ENCODE results near the gene ATP5PD.

The ATP5PD gene

DNA sequence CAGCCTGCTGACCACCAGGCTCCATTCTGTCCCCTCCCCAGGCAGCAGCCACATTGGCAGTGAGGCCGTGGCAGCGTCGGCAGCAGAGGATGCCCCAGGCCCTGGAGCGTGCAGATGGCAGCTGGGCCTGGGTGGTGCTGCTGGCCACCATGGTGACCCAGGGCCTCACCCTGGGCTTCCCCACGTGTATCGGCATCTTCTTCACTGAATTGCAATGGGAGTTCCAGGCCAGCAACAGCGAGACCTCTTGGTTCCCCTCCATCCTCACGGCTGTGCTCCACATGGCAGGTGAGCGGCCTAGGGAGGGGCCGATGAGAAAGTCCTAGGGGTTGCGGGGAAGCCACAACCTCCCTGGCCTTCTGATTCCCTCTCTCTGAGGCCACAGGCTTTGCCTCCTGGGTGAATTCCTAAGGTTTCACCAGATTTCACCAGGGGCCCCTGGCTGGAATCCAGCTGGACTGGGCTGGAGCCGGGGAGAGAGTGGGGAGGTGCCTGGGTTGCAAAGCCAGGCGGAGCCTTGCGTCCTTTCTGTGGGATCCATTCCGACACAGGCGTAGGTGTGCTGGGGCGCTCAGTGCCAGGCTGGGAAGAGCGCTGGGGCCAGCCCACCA lies 46.9 kb upstream of the ATP5PD start:
- Histone ChIP-seq H3K9ac (ENCODE audit: low read depth, low read length) (no peak overlapping the region), H3K79me2 (ENCODE audit: insufficient read depth, low read length) (no peaks in the 10 kb centered on the region), H3K4me2 (ENCODE audit: insufficient read depth, low read length) (no peak overlapping the region), H2AFZ (ENCODE audit: low read depth, low read length) (no peak overlapping the region), H3K4me1 (ENCODE audit: insufficient read depth, low read length) (peaks cover 6% of the 10 kb centered on the region), H3K9me3 (ENCODE audit: insufficient read depth, low read length, severe bottlenecking) (no peaks in the 10 kb centered on the region), H3K36me3 (ENCODE audit: insufficient read depth, low read length) (no peaks in the 10 kb centered on the region), H3K4me3 (ENCODE audit: low read depth in 1 of 2, low read length in 2 of 2) (no peak overlapping the region), H3K27ac (ENCODE audit: low read length) (no peak overlapping the region), H4K20me1 (ENCODE audit: insufficient read depth, low read length) (no peaks in the 10 kb centered on the region), H3K27me3 (ENCODE audit: insufficient read depth, low read length, poor library complexity) (no peaks in the 10 kb centered on the region)
- DNase-seq: no peak
- TF ChIP-seq EZH2 (IDR thresholded peaks at IDR 0.05; ENCODE audit: borderline replicate concordance, low read depth, low read length, severe bottlenecking): no peak
- TF ChIP-seq, protein P1, sequence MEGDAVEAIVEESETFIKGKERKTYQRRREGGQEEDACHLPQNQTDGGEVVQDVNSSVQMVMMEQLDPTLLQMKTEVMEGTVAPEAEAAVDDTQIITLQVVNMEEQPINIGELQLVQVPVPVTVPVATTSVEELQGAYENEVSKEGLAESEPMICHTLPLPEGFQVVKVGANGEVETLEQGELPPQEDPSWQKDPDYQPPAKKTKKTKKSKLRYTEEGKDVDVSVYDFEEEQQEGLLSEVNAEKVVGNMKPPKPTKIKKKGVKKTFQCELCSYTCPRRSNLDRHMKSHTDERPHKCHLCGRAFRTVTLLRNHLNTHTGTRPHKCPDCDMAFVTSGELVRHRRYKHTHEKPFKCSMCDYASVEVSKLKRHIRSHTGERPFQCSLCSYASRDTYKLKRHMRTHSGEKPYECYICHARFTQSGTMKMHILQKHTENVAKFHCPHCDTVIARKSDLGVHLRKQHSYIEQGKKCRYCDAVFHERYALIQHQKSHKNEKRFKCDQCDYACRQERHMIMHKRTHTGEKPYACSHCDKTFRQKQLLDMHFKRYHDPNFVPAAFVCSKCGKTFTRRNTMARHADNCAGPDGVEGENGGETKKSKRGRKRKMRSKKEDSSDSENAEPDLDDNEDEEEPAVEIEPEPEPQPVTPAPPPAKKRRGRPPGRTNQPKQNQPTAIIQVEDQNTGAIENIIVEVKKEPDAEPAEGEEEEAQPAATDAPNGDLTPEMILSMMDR (IDR thresholded peaks at IDR 0.05; ENCODE audit: borderline replicate concordance, extremely low read depth, low read length, poor library complexity, severe bottlenecking): no peak
- ATAC-seq (ENCODE audit: insufficient read depth, low read depth): no peak

DNA sequence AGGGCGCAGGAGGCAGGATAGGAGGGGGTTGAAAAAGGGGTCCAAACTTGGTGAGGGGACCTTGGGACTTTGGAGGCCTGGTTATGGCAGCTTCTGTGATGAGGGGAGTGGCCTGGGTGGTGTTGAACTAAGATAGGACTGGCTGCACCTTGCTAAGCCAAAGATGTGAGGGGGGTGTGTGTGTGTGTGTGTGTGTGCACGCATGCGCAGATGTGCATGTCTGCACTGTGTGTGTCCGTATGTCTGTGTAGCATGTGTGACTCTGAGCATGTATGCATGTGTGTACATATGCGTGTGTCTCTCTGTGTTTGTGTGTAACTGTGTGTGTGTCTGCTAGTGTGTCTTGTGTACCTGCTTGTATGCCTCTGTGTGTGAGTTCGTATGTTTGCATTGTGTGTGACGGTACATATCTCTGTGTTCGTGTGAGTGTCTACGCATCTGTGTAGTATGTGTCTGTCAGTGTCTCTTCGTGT lies 45.1 kb upstream of the ATP5PD start:
- H4K20me1 ChIP-seq (ENCODE audit: insufficient read depth, low read length): no peaks in the 10 kb centered on the region
- peaks cover 22% of the 10 kb centered on the region for H3K4me1 ChIP-seq (ENCODE audit: insufficient read depth, low read length)
- no peak overlapping the region for H3K4me2 ChIP-seq (ENCODE audit: insufficient read depth, low read length)
- TF ChIP-seq, protein P1 (IDR thresholded peaks at IDR 0.05; ENCODE audit: borderline replicate concordance, extremely low read depth, low read length, poor library complexity, severe bottlenecking): no peak
- no peak for TF ChIP-seq EZH2 (IDR thresholded peaks at IDR 0.05; ENCODE audit: borderline replicate concordance, low read depth, low read length, severe bottlenecking)
- no peak overlapping the region for H3K27ac ChIP-seq (ENCODE audit: low read length)
- H3K9me3 ChIP-seq (ENCODE audit: insufficient read depth, low read length, severe bottlenecking): no peaks in the 10 kb centered on the region
- H3K27me3 ChIP-seq (ENCODE audit: insufficient read depth, low read length, poor library complexity): no peaks in the 10 kb centered on the region
- H2AFZ ChIP-seq (ENCODE audit: low read depth, low read length): no peak overlapping the region
- H3K79me2 ChIP-seq (ENCODE audit: insufficient read depth, low read length): no peaks in the 10 kb centered on the region
- DNase-seq (no peak), ATAC-seq (ENCODE audit: insufficient read depth, low read depth) (no peak)
- no peak overlapping the region for H3K4me3 ChIP-seq (ENCODE audit: low read depth in 1 of 2, low read length in 2 of 2)
- no peaks in the 10 kb centered on the region for H3K36me3 ChIP-seq (ENCODE audit: insufficient read depth, low read length)
- H3K9ac ChIP-seq (ENCODE audit: low read depth, low read length): no peak overlapping the region

DNA sequence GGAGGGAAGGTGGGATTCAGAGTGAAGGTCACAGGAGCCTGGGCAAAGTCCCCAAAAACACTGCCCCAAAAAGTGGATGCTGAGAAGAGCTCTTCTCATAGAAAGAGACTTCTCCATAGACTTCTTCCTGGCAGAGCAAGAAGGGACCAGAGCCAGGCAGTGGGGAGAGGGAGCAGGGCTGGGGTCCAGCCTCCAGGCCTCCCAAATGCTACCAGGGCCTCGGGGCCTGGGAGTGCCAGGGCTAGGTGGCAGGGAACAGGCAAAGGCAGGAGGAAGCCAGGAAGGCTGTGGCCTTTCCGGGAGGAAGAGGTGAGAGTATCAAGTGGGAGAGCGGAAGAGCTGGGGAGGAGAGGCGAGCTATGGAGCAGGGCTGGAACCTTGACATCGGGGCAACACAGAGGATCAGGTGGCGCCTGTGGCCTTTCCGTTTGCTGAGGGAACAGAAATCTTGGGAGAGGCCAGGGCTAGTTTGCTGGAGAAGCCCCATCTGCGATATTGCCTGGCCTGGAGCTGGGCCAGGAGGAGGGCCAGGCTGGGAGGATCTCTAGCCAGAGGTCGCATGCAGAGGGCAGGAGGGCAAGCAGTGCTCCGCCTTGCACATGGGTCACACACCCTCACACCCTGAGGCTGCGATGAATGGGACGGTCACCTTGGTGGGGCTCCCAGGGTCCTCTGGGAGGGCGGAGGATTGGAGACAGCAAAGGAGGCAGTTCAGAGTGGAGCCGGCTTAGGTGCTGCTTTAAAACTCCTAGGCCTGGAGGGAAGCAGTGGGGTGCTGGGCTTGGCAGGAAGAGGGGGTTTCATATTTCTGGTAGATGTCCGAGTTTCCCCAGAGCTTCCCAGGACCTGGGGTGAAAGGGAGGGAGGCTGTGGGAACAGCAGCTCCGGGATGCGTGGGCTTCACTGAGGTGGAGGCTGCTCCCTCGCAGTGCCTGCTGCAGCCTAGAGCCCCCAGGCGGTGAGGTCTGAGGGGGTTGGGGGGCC lies 44.4 kb upstream of the ATP5PD start:
- no peak overlapping the region for H2AFZ ChIP-seq (ENCODE audit: low read depth, low read length)
- ATAC-seq (ENCODE audit: insufficient read depth, low read depth) (no peak), DNase-seq (no peak)
- no peak overlapping the region for H3K27ac ChIP-seq (ENCODE audit: low read length)
- H3K4me2 ChIP-seq (ENCODE audit: insufficient read depth, low read length): no peak overlapping the region
- H3K4me3 ChIP-seq (ENCODE audit: low read depth in 1 of 2, low read length in 2 of 2): no peak overlapping the region
- TF ChIP-seq, protein P1 (IDR thresholded peaks at IDR 0.05; ENCODE audit: borderline replicate concordance, extremely low read depth, low read length, poor library complexity, severe bottlenecking): no peak
- no peak for TF ChIP-seq EZH2 (IDR thresholded peaks at IDR 0.05; ENCODE audit: borderline replicate concordance, low read depth, low read length, severe bottlenecking)
- no peaks in the 10 kb centered on the region for H3K79me2 ChIP-seq (ENCODE audit: insufficient read depth, low read length)
- no peaks in the 10 kb centered on the region for H4K20me1 ChIP-seq (ENCODE audit: insufficient read depth, low read length)
- no peaks in the 10 kb centered on the region for H3K9me3 ChIP-seq (ENCODE audit: insufficient read depth, low read length, severe bottlenecking)
- peaks cover 25% of the 10 kb centered on the region for H3K4me1 ChIP-seq (ENCODE audit: insufficient read depth, low read length)
- H3K9ac ChIP-seq (ENCODE audit: low read depth, low read length): no peak overlapping the region
- H3K27me3 ChIP-seq (ENCODE audit: insufficient read depth, low read length, poor library complexity): no peaks in the 10 kb centered on the region
- no peaks in the 10 kb centered on the region for H3K36me3 ChIP-seq (ENCODE audit: insufficient read depth, low read length)
